ENCODE results near the gene HYAL1.

DNA sequence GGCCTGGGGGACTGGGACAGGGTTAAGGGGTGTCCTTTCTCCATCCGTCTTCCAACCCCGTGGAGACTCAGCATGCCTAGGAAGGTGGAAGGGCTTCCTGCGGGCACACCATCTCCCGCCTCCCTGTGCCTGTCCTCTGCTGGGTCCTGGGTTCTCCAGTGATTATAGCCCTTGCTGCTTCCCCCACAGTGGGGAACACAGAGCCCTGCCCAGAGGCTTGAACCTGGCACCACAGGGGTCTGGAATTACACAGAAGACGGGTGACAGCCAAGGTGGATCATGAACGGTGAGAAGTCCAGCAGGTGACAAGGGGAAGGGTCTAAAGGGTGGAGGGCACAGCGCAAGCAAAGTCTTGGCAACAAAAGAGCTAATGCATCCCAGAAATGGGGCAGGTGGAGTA is 40.6 kb downstream of the HYAL1 start:
- TF ChIP-seq POLR2A (IDR thresholded peaks at IDR 0.05; ENCODE audit: low read length) (no peak), GATA1 (IDR thresholded peaks at IDR 0.05; ENCODE audit: low read depth, low read length) (no peak)

Measured in erythroblast (primary cell).